ENCODE data around the gene TSHZ2.
"Not testable (repeated sequence)": the region's sequence is repeated elsewhere in the genome, so short reads cannot be mapped to it uniquely, and the experiment has no call there.

TSHZ2 gene

GRCh38 chr20:53413845-53414244, 441.7 kb downstream of the TSHZ2 start:
- not testable (repeated sequence) for H3K4me3 ChIP-seq (ENCODE audit: low read length); H3K36me3 ChIP-seq (ENCODE audit: insufficient read depth, low read depth, low read length); H3K9me3 ChIP-seq (ENCODE audit: insufficient read depth, low read depth, low read length); H3K27ac ChIP-seq (ENCODE audit: low read length); H3K9ac ChIP-seq (ENCODE audit: low read depth, low read length); H3K27me3 ChIP-seq (ENCODE audit: insufficient read depth, low read length); H3K4me1 ChIP-seq (ENCODE audit: insufficient read depth, low read length)

GRCh38 chr20:53419693-53420460, 447.7 kb downstream of the TSHZ2 start:
- H3K9ac ChIP-seq (ENCODE audit: low read depth, low read length), result no peak overlapping the region
- H3K9me3 ChIP-seq (ENCODE audit: insufficient read depth, low read depth, low read length), result no peaks in the 10 kb centered on the region
- no peaks in the 10 kb centered on the region for H3K4me1 ChIP-seq (ENCODE audit: insufficient read depth, low read length)
- no peaks in the 10 kb centered on the region for H3K27me3 ChIP-seq (ENCODE audit: insufficient read depth, low read length)
- H3K4me3 ChIP-seq (ENCODE audit: low read length), result no peak overlapping the region
- H3K27ac ChIP-seq (ENCODE audit: low read length), result no peak overlapping the region
- H3K36me3 ChIP-seq (ENCODE audit: insufficient read depth, low read depth, low read length), result no peaks in the 10 kb centered on the region

DNA sequence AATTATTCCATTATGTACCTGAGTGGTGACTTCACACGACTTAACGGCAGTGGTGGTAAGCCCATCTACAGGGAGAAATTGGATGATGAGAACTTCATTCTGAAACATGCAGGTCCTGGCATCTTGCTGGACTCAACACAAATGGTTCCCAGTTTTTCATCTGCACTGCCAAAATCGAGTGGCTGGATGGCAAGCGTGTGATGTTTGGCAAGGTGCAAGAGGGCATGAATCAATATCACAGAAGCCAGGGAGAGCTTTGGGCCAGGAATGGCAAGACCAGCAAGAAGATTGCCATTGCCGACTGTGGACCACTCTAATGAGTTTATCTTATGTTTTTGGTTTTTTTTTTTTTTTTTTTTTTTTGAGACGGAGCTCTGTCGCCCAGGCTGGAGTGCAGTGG, 449.2 kb downstream of the TSHZ2 start:
- Histone ChIP-seq H3K36me3 (ENCODE audit: insufficient read depth, low read depth, low read length) (no peaks in the 10 kb centered on the region), H3K27me3 (ENCODE audit: insufficient read depth, low read length) (no peaks in the 10 kb centered on the region), H3K4me1 (ENCODE audit: insufficient read depth, low read length) (no peaks in the 10 kb centered on the region), H3K9ac (ENCODE audit: low read depth, low read length) (no peak overlapping the region), H3K27ac (ENCODE audit: low read length) (no peak overlapping the region), H3K4me3 (ENCODE audit: low read length) (no peak overlapping the region), H3K9me3 (ENCODE audit: insufficient read depth, low read depth, low read length) (no peaks in the 10 kb centered on the region)

DNA sequence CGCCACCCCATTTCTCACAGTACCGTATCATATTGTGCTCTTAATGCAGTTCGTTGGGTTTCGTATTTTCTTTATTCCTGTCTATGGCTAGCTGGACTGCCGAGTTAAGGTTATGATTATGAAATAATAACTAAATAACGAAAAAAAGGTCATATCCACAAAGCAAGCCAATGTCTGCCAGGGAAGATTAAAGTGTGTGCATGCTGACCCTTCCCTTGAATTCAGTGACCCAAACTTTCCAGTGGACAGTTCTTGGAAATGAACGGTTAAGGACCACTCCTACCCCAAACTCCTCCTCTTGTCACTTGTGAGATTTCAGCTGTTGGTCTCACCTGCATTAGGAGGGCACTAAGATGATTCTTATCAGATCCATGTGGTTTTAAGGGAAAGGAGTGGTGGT, 449.9 kb downstream of the TSHZ2 start:
- H3K9ac ChIP-seq (ENCODE audit: low read depth, low read length), result no peak overlapping the region
- no peaks in the 10 kb centered on the region for H3K27me3 ChIP-seq (ENCODE audit: insufficient read depth, low read length)
- H3K27ac ChIP-seq (ENCODE audit: low read length), result no peak overlapping the region
- no peaks in the 10 kb centered on the region for H3K4me1 ChIP-seq (ENCODE audit: insufficient read depth, low read length)
- H3K9me3 ChIP-seq (ENCODE audit: insufficient read depth, low read depth, low read length), result no peaks in the 10 kb centered on the region
- no peak overlapping the region for H3K4me3 ChIP-seq (ENCODE audit: low read length)
- H3K36me3 ChIP-seq (ENCODE audit: insufficient read depth, low read depth, low read length), result no peaks in the 10 kb centered on the region

- no peaks in the 10 kb centered on the region for H3K27me3 ChIP-seq (ENCODE audit: insufficient read depth, low read length)
These were observed 451.5 kb downstream of the TSHZ2 start for GRCh38 chr20:53423587-53424146.

GRCh38 chr20:53425481-53425880, 453.3 kb downstream of the TSHZ2 start:
- Histone ChIP-seq H3K9me3 (ENCODE audit: insufficient read depth, low read depth, low read length) (no peaks in the 10 kb centered on the region), H3K27ac (ENCODE audit: low read length) (no peak overlapping the region), H3K9ac (ENCODE audit: low read depth, low read length) (no peak overlapping the region), H3K36me3 (ENCODE audit: insufficient read depth, low read depth, low read length) (no peaks in the 10 kb centered on the region), H3K4me3 (ENCODE audit: low read length) (no peak overlapping the region), H3K4me1 (ENCODE audit: insufficient read depth, low read length) (no peaks in the 10 kb centered on the region), H3K27me3 (ENCODE audit: insufficient read depth, low read length) (no peaks in the 10 kb centered on the region)

More at GRCh38 chr20:53423587-53424146, 451.5 kb downstream of the TSHZ2 start:
- Histone ChIP-seq H3K9ac (ENCODE audit: low read depth, low read length) (no peak overlapping the region), H3K36me3 (ENCODE audit: insufficient read depth, low read depth, low read length) (no peaks in the 10 kb centered on the region), H3K9me3 (ENCODE audit: insufficient read depth, low read depth, low read length) (no peaks in the 10 kb centered on the region), H3K4me1 (ENCODE audit: insufficient read depth, low read length) (no peaks in the 10 kb centered on the region), H3K27ac (ENCODE audit: low read length) (no peak overlapping the region), H3K4me3 (ENCODE audit: low read length) (no peak overlapping the region)

- Histone ChIP-seq H3K27me3 (ENCODE audit: insufficient read depth, low read length) (no peaks in the 10 kb centered on the region), H3K36me3 (ENCODE audit: insufficient read depth, low read depth, low read length) (no peaks in the 10 kb centered on the region), H3K9me3 (ENCODE audit: insufficient read depth, low read depth, low read length) (no peaks in the 10 kb centered on the region), H3K9ac (ENCODE audit: low read depth, low read length) (no peak overlapping the region), H3K4me3 (ENCODE audit: low read length) (no peak overlapping the region), H3K27ac (ENCODE audit: low read length) (no peak overlapping the region), H3K4me1 (ENCODE audit: insufficient read depth, low read length) (no peaks in the 10 kb centered on the region)
These were observed 453.8 kb downstream of the TSHZ2 start for GRCh38 chr20:53425941-53426340.

- Histone ChIP-seq H3K4me1 (ENCODE audit: insufficient read depth, low read length) (no peaks in the 10 kb centered on the region), H3K36me3 (ENCODE audit: insufficient read depth, low read depth, low read length) (no peaks in the 10 kb centered on the region), H3K4me3 (ENCODE audit: low read length) (no peak overlapping the region), H3K27ac (ENCODE audit: low read length) (no peak overlapping the region), H3K9ac (ENCODE audit: low read depth, low read length) (no peak overlapping the region), H3K9me3 (ENCODE audit: insufficient read depth, low read depth, low read length) (no peaks in the 10 kb centered on the region), H3K27me3 (ENCODE audit: insufficient read depth, low read length) (no peaks in the 10 kb centered on the region)
These were observed 454.7 kb downstream of the TSHZ2 start for GRCh38 chr20:53426766-53427312.

GRCh38 chr20:53427951-53428350, 455.8 kb downstream of the TSHZ2 start:
- Histone ChIP-seq H3K9ac (ENCODE audit: low read depth, low read length) (no peak overlapping the region), H3K4me1 (ENCODE audit: insufficient read depth, low read length) (no peaks in the 10 kb centered on the region), H3K9me3 (ENCODE audit: insufficient read depth, low read depth, low read length) (no peaks in the 10 kb centered on the region), H3K27me3 (ENCODE audit: insufficient read depth, low read length) (no peaks in the 10 kb centered on the region), H3K36me3 (ENCODE audit: insufficient read depth, low read depth, low read length) (no peaks in the 10 kb centered on the region), H3K4me3 (ENCODE audit: low read length) (no peak overlapping the region), H3K27ac (ENCODE audit: low read length) (no peak overlapping the region)

- Histone ChIP-seq H3K4me1 (ENCODE audit: insufficient read depth, low read length) (no peaks in the 10 kb centered on the region), H3K4me3 (ENCODE audit: low read length) (no peak overlapping the region), H3K27me3 (ENCODE audit: insufficient read depth, low read length) (no peaks in the 10 kb centered on the region), H3K9ac (ENCODE audit: low read depth, low read length) (no peak overlapping the region), H3K36me3 (ENCODE audit: insufficient read depth, low read depth, low read length) (no peaks in the 10 kb centered on the region), H3K27ac (ENCODE audit: low read length) (no peak overlapping the region), H3K9me3 (ENCODE audit: insufficient read depth, low read depth, low read length) (no peaks in the 10 kb centered on the region)
These were observed 456.4 kb downstream of the TSHZ2 start for GRCh38 chr20:53428588-53428987.

DNA sequence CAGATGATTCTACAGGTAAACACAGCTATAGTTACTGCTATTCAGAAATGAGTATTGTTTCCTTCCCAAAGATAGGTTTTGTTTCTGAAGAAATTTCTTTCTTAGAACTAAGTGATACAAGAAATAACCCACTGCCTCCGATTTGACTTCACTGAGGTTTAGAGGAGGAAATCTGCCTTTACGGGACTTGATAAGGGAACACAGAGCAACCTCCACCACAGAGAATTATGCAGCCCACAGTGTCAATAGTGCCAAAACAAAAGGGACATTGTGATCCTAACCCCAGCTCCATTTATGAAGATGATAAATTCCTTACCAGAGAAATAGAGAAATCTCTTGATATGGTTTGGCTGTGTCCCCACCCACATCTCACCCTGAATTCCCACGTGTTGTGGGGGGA, 456.8 kb downstream of the TSHZ2 start:
- H3K27me3 ChIP-seq (ENCODE audit: insufficient read depth, low read length), result no peaks in the 10 kb centered on the region
- H3K4me1 ChIP-seq (ENCODE audit: insufficient read depth, low read length), result no peaks in the 10 kb centered on the region
- no peaks in the 10 kb centered on the region for H3K9me3 ChIP-seq (ENCODE audit: insufficient read depth, low read depth, low read length)

DNA sequence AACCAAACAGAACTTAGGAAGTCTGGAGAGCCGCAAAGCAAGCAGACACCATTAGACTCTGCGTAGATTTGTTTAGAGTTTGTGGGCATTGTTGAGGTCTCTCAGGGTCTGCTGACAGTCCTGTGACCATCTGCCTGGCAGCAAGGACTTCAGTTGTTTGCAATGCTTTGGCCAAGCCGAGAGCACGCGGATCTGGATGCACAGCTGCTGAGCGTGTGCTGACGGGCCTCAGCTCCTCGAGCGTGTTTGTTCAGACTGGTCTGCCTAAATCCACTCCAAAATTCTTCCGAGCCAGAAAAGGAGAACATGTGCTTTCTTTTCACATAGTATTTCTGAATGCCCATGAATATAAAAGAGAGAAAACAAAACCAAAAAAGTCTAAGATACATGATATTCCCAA, 462.5 kb downstream of the TSHZ2 start:
- no peak overlapping the region for H3K9ac ChIP-seq (ENCODE audit: low read depth, low read length)
- H3K9me3 ChIP-seq (ENCODE audit: insufficient read depth, low read depth, low read length), result no peaks in the 10 kb centered on the region
- no peak overlapping the region for H3K4me3 ChIP-seq (ENCODE audit: low read length)
- no peaks in the 10 kb centered on the region for H3K36me3 ChIP-seq (ENCODE audit: insufficient read depth, low read depth, low read length)
- H3K27ac ChIP-seq (ENCODE audit: low read length), result no peak overlapping the region
- no peaks in the 10 kb centered on the region for H3K4me1 ChIP-seq (ENCODE audit: insufficient read depth, low read length)
- H3K27me3 ChIP-seq (ENCODE audit: insufficient read depth, low read length), result no peaks in the 10 kb centered on the region

More for the DNA sequence above, 456.8 kb downstream of the TSHZ2 start:
- Histone ChIP-seq H3K27ac (ENCODE audit: low read length) (no peak overlapping the region), H3K4me3 (ENCODE audit: low read length) (no peak overlapping the region), H3K9ac (ENCODE audit: low read depth, low read length) (no peak overlapping the region), H3K36me3 (ENCODE audit: insufficient read depth, low read depth, low read length) (no peaks in the 10 kb centered on the region)

All from iPS-20b (cell line).